ENCODE data around the gene JAZF1.
"Not testable (repeated sequence)": the region's sequence is repeated elsewhere in the genome, so short reads cannot be mapped to it uniquely, and the experiment has no call there.

JAZF1 gene

DNA sequence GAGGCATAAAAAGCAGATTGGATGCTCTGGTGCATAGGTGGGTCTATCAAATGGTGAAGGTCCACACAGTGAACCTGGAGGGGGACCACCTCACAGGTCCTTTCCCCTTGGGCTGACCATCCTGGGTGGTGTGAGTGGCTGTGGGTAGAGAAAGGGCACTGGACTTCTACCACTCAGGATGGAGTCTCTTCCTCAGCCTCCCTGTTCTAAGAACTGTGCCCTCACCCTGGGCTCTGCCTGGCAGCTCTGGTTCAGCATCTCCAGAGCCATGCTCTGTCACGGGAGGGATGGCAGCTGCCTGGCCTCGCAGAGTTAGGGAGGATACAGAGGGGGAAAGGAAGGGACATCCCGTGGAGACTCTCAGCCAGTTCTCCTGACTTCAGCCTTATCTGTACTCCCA lies 318.8 kb downstream of the JAZF1 start:
- no peak for DNase-seq

DNA sequence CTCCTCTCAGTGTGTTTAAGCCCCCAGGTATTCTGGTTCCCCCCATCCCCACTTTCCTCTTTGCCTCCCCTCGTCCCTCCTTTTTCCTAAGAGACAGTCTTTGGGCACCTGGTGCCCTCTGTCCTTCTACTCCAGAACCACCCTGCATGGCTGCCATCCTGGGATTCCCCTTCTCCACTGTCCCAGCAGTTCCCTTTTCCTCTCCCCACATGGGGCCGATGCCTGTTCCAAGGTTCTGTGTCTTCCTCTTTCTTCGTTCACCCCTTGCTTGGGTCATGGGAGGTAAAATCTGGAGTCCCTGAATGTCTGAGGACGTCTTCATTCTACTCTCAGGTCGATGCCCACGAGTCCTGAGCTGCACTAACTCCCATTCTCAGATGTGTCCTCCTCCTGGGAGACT lies 319.8 kb downstream of the JAZF1 start:
- no peak for DNase-seq

GRCh38 chr7:27856703-27857485 lies 323.7 kb downstream of the JAZF1 start:
- not testable (repeated sequence) for DNase-seq

GRCh38 chr7:27850531-27850930 lies 330.1 kb downstream of the JAZF1 start:
- no peak for DNase-seq

DNA sequence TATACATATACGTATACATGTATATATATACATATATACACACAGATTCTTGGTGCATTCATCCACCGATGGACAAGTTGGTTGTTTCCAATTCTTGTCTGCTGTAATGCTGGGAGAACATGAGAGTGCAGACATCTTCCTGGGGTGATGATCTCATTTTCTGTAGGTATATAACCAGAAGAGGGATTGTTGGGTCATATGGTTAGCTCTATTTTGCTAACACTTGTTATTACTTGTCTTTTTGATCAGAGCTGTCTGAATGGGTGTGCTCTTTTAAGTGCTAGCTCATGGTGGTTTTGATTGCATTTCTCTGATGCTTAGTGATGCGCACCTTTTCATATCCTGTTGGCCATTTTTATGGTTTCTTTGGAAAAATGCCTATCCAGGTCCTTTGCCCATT lies 334.2 kb downstream of the JAZF1 start:
- no peak for DNase-seq

DNA sequence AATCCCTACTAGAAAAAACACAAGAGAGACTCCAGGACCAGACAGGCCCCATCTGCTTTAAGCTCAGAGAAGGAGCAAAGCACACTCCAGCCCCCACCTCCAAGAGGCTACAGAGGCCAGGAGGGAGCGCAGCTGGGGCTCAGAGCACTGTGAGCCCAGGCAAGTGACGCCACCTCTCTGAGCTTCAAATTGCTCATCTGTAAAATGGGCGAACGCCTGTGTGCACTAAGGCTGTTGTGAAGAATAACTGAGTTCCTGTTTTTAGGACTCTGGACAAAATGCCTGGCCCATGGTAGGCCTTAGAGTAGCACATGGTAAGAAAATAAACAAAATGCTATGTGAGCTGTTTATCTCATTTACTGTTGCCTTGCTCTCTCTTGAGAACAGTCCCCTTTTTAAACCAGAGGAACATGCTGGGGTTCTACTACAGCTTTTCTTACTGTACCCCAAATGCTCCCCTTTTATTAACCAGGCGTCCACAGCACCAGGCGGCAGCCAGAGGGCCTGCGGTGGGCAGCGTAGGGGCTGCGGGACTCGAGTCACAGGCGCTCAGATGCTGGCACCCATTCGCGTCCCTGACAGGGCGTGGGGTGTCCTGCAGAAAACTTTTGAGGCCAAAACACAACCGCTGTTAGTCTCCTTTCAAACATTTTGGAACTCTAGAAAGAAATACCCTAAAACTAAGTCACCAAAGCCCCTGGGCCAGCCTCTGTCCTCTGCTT lies 336.9 kb downstream of the JAZF1 start:
- no peak for DNase-seq

DNA sequence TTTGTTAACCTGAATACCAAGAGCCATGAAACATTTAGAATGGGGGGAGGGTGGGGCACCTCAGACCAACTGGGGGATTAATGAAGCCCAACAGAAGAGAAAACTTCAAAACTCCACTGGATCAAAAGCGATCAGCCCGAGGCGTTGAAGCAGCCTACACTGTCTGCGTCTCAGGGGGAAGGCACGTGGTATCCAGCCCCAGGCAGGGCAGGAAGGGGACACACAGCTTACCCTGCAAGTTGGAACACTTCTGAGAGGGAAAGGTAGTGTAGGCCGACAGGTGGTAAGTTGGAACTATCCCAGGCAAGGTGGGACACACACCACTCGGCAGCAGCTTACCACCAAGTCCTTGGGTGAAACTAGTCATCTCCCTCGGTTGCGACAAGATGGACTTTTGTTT lies 337.7 kb downstream of the JAZF1 start:
- no peak for DNase-seq

DNA sequence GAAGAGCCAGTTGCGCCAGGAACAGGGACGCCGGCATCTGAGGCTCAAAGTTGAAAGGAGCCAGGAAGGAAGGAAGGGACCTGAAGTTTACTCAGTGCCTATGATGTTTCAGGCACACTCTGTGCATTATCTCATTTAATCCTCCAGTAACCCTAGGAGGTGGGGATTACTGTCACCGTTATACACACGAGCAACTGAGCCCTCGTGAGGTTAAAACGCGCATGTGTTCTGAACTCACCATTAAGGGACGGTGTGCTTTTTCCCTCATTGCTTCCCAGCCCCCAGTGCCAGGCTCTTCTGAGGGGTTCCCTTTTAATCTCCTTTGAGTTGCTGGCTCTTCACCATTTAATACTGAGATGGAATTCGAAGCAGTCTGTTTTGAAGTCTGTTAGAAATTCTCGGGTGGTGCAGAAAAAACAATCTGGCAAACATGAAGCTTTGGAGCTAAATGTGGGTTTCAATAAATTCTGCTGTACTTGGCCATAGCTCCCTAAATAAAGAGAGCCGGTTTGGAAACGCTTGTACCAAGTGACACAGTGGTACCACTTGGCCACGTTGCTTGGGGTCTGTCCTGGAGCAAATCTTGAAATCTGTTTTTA lies 338.4 kb downstream of the JAZF1 start:
- no peak for DNase-seq

DNA sequence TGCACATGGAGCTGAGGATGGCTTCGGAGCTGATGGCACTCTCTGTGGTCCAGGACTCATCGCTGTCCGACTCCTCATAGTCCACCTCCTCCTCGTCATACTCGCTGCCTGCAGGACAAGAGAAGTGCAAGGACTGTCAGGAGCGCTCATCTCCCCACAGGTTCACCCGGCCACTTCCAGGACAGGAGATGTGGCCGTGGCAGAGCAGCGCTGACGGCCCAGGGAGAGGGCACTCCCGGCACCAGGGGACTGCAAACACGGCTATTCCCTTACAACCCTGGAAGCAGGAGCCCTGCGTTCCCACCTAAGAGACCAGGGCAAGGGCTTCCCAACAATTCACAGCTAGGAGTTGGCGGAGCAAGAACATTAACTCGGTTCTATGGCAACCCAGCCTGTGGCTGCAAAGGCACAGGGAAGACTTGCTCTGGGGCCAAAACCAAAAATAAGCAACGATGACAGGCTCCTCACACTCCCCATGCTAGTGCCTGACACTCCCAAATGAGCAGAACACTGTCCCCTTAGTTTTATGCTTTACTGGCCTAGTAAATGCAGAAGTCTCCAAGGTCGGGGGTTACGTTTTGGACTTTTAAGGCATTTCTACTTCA lies 339.7 kb downstream of the JAZF1 start:
- no peak for DNase-seq

DNA sequence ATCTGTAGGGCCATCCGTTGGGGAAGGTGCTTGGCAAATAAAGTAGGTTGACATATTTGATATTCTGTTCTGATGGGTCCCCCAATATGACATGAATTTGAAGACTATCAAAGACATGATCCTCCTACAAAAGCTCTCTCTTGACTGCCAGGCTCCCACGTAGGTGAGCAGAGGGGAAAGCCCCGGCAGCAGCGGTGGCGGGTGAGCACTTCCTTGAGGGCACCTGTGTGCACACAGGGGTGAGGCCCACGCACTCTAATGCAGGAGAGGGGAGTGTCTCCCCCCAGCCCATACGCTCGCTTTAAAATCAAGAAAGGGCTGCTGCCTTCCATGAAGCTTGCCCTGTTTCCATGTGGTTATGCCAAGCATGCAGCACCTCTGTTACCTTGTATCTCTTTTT lies 340.3 kb downstream of the JAZF1 start:
- DNase-seq = peak; percentile 30

DNA sequence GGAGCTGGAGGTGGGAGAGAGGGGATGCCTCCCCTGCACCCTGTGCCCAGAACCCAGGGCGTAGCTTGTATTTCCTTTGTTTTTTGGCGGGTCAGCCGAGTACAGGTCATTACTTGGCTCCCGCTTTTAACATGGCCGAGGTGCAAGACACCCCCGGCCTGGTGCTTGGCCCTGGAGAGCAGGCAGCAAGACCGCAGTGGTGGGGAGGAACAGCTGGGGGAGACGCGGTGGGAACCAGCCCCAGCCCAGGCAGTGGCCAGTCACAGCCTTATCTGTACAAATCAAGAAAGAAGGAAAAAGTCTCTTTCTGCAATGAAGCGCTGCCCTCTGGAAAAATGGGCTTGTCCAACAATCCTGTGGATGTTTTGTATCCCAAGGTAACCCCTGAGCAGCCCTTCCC lies 341.5 kb downstream of the JAZF1 start:
- DNase-seq = no peak

- DNase-seq = no peak
Observed at GRCh38 chr7:27836536-27836935, 344.1 kb downstream of the JAZF1 start.

DNA sequence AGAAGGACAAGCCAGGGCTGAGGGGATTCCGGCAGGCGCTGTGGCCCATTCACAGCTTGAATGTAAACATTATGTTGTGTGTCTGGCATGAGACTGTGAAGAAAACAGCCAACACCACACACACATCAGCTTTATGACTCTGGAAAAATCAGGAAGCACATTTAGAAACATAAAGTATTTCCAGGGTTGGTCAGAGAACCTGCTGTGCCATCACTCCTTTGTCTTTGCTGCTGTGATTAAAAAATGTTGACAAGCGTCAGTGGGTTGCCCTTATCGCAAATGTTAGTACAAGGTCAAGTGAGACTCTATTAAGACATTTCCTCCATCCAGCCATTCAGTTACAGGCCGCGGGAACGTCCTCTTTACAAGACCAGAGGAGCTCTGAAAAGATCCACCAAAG lies 345.2 kb downstream of the JAZF1 start:
- no peak for DNase-seq

DNA sequence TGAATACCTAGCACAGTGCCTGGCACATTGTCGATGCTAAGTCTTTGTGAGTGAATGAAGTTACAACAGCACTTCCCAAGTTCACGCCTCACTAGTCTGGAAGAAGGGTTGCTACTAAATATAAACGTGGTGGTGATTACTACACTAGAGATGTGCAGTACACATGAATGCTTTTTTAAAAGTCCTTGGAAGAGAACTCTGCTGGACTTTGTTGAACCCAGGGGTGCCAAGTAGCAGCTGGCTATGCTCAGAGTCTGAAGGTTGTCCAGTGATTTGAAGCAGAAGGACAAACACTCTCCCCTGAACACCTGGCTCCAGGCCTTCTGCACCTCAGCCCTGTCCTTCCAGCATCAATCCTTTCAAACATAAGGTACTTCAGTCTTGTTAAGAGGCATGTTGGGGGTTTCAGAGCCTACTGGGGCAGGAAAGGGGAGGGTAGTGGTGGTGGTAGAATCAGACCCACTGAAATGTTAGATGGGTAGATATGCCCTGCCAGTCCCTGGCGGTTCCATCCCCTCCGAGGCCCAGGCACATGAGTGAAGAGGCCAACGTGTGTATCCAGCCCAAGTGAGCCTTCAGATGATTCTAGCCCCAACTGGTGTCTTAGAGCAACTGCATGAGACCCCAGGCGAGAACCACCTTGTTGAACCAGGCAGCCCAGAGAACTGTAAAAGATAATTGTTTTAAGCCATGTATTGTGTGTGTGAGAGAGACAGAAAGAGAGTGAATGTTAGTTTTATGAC lies 346.2 kb downstream of the JAZF1 start:
- DNase-seq = no peak

DNA sequence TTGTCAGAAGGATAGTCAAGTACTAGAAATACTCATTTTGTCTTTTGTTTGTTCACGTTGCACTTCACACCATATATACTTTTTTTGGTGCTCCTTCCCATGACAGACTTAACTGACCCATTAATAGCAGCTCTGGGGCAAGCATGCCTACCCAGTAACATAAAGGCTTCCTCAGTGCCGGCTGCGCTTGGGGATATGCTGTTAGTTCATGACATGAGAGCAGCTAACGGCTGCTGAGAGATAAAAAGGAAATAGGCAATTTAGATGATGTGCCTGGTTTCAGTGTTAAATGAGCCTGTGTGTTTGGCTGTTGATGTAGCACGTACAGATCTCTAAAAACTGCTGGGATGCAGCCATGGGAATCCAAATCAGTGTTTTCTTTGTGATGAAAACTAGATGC lies 354.2 kb downstream of the JAZF1 start:
- DNase-seq = no peak

DNA sequence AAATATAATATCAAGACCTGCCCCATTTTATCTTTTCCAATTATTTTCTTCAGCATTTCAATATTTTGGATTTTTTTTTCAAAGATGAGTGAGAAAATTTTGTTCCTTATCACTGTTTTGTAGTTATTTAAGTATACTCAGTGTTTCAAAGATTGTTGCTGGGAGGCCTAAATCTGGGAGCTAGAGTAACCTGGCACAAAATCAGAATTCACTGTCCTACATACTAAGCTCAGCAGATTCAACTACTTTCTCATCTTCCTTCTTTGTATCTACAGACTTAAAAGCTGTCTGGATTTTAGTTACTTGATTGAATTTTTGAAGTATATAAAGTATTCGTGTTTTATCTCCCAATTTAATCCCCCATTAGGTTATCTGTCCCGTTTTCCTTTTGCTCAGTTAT lies 354.7 kb downstream of the JAZF1 start:
- DNase-seq = no peak

DNA sequence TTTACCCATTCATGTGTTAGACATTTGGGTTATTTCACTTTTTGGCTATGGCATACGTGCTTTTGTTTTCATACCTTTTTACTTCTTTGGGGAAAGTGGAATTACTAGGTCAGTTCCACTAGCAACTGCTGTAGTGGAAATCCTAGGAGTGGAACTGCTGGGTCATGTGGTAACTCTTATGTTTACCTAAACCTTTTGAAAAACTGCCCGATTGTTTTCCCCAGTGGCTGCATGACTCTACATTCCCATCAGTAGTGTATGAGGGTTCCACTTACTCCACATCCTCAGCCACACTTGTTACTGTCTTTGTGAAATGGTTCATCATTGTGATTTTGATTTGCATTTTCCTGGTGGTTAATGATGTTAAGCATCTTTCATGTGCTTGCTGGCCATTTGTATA lies 358.4 kb downstream of the JAZF1 start:
- DNase-seq = no peak

DNA sequence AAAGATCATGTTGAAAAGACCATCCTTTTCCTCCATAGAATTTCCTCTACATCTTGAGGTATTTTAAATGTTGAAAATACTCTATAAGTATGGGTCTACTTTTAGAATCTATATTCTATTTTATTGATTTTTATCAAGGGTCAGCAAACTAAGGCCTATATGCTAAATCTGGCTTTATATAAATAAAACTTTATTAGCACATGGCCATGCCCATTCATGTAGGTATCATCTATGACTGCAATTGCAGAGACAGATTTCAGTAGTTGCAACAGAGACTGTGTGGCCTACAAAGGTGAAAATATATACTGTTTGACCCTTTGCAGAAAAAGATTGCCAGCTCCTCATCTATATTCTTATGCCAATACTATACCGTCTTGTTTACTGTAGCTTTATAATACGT lies 367.9 kb downstream of the JAZF1 start:
- no peak for DNase-seq

DNA sequence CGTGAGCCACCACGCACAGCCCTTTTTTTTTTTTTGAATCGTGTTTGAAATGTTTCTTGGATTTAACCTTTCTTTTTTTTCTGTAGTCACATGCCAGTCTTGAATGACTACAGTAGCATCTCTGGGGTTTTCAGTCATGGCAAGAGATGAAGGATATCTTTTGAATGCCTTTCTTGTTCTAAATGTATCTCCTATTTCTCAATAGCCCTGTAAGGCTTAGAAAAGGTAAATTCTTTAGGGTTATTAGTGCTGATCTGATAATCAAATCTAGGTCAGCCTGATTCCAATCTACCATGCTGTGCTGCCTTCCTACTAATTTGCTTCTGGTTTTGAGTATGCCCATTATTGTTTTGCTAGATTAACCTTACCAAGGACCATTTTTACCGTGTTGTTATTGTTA lies 370.4 kb downstream of the JAZF1 start:
- no peak for DNase-seq

GRCh38 chr7:27808626-27809025 lies 372.0 kb downstream of the JAZF1 start:
- DNase-seq = no peak

GRCh38 chr7:27804139-27804538 lies 376.5 kb downstream of the JAZF1 start:
- no peak for DNase-seq

DNA sequence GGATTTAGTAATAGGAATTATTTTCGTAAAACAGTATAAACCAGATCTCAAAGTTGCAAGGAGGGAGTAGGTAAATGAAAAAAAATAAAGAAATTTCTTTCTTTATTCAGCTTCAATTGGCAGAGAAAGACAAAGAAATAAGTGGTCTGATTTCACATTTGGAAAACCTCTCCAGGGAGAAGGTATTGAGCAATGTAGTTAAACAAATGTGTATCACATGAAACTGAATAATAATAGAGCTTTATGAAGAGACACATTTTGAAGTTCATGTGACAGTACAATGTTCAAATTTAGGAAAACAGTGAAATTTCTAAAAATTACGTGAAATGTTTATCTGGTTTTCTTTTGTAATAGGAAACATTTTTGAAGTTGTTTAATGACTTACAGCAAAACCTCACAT lies 377.6 kb downstream of the JAZF1 start:
- no peak for DNase-seq

- no peak for DNase-seq
Observed at GRCh38 chr7:27799212-27799611, 381.4 kb downstream of the JAZF1 start.
